ENCODE data around the gene SH3RF2. TPM values are rescaled to one million over a fixed set of nuclear protein-coding genes. Genes with fewer than 3 reads are reported as not detected.
A peak's percentile ranks its signal among the peaks of the same experiment; 100 is the strongest.

Gene SH3RF2
- polyA plus RNA-seq, 3 donors = not detected

DNA sequence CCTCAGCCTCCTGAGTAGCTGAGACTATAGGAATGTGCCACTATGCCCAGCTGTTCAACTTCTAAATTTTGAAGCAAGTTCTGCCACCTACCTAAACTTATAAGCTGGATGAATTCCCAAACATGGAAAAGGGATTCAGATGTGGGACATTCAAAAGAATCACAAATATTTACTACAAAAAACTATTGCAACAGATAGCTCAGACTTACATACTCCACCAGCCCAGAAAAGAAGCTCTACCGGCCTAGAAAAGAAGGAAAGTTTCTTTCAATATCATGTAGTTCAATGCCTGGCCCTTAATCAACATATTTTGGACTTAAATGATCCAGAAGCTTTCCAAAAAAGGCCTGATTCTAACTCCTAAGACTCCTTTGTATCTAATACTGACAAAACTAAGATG lies 23.8 kb downstream of the SH3RF2 start:
- Histone ChIP-seq H3K9ac (ENCODE audit: insufficient read depth, low read length, poor library complexity, severe bottlenecking) (no peak overlapping the region), H3K27me3 (ENCODE audit: control insufficient read depth in 2 of 2, insufficient read depth in 2 of 2, low read length in 2 of 2) (peaks cover 15 to 16% of the 10 kb centered on the region in 2 donors), H3K9me3 (replicated peaks in 1 of 2; ENCODE audit: control insufficient read depth in 1 of 2, insufficient read depth in 1 of 2, low read length in 2 of 2) (no peaks in the 10 kb centered on the region), H4K20me1 (ENCODE audit: insufficient read depth, low read length) (no peaks in the 10 kb centered on the region), H3K27ac (ENCODE audit: low read depth in 1 of 2, low read length in 2 of 2) (no peak overlapping the region), H3K4me1 (ENCODE audit: control insufficient read depth in 1 of 2, insufficient read depth in 2 of 2, low read length in 2 of 2) (no peaks in the 10 kb centered on the region), H3K4me2 (replicated peaks; ENCODE audit: extremely low read depth, low read length, poor library complexity, severe bottlenecking) (no peak overlapping the region), H3K4me3 (replicated peaks in 1 of 3; ENCODE audit: low read depth in 2 of 3, low read length in 3 of 3) (no peak overlapping the region), H2AFZ (ENCODE audit: insufficient read depth, low read depth, low read length, poor library complexity, severe bottlenecking) (no peak overlapping the region), H3K36me3 (replicated peaks in 1 of 2; ENCODE audit: control insufficient read depth in 1 of 2, insufficient read depth in 2 of 2, low read length in 2 of 2) (no peaks in the 10 kb centered on the region), H3K79me2 (ENCODE audit: insufficient read depth, low read length) (no peaks in the 10 kb centered on the region)
- no CpG with 5 or more reads among the region's 1 CpG for WGBS (ENCODE audit: insufficient coverage)
- H3K4me3 Mint-ChIP-seq = peak overlapping the region in 1 of 2 donors; percentile 3
- no peaks in the 10 kb centered on the region for H3K36me3 Mint-ChIP-seq
- H3K4me1 Mint-ChIP-seq = peaks cover under 1% of the 10 kb centered on the region
- no peak for DNase-seq
- H3K27ac Mint-ChIP-seq = no peak overlapping the region
- H3K27me3 Mint-ChIP-seq (ENCODE audit: low read depth in 3 of 3) = peaks cover 16 to 34% (median 34%) of the 10 kb centered on the region in 3 donors
- peaks cover 0 to 2% (median 0%) of the 10 kb centered on the region in 7 donors for H3K9me3 Mint-ChIP-seq
- TF ChIP-seq, protein P1, sequence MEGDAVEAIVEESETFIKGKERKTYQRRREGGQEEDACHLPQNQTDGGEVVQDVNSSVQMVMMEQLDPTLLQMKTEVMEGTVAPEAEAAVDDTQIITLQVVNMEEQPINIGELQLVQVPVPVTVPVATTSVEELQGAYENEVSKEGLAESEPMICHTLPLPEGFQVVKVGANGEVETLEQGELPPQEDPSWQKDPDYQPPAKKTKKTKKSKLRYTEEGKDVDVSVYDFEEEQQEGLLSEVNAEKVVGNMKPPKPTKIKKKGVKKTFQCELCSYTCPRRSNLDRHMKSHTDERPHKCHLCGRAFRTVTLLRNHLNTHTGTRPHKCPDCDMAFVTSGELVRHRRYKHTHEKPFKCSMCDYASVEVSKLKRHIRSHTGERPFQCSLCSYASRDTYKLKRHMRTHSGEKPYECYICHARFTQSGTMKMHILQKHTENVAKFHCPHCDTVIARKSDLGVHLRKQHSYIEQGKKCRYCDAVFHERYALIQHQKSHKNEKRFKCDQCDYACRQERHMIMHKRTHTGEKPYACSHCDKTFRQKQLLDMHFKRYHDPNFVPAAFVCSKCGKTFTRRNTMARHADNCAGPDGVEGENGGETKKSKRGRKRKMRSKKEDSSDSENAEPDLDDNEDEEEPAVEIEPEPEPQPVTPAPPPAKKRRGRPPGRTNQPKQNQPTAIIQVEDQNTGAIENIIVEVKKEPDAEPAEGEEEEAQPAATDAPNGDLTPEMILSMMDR (IDR thresholded peaks at IDR 0.05) = no peak
- intact Hi-C loops (cut with micrococcal nuclease) = no loop called here

DNA sequence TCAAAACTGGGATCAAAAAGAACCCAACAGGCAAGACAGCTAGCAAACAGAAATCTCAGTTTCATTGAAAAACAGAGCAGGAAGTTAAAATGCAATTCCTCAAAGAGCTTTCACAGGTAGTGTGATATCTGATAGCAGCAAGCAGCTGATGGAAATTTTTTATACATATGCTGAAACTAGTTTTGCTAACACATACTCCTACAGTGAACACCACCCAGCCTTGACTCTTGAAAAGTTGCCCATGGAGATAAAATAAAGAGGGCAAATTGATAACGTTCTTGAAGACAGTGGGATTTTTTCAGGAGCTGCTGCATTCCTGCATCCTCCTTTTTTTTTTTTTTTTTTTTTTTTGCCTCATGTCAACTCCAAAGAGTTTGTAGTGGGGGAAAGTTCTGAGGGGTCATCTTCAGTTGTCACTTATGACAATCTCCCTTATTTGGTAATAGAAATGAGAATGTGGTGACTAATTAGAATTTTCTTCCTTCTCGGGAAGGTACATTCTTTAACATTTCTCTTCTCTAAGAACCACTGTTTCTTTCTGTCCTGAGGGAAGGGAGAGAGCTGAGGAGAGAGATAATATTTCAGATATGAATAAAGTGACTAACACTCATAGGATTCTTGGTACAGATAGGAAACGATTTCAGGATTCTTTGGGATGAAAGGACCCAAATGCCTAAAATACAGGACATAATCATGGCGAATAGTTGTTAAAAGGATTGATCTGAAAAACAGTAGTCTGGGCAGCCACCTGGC lies 24.6 kb downstream of the SH3RF2 start:
- no peaks in the 10 kb centered on the region for H4K20me1 ChIP-seq (ENCODE audit: insufficient read depth, low read length)

More for the DNA sequence above, 24.6 kb downstream of the SH3RF2 start:
- no peak overlapping the region for H3K4me2 ChIP-seq (replicated peaks; ENCODE audit: extremely low read depth, low read length, poor library complexity, severe bottlenecking)
- Mint-ChIP-seq H3K36me3 (no peaks in the 10 kb centered on the region), H3K4me3 (no peak overlapping the region), H3K4me1 (peaks cover 5% of the 10 kb centered on the region), H3K27ac (no peak overlapping the region), H3K9me3 (peaks cover 0 to 2% (median 0%) of the 10 kb centered on the region in 7 donors), H3K27me3 (ENCODE audit: low read depth in 3 of 3) (peaks cover 13 to 34% (median 33%) of the 10 kb centered on the region in 3 donors)
- no peak overlapping the region for H3K9ac ChIP-seq (ENCODE audit: insufficient read depth, low read length, poor library complexity, severe bottlenecking)
- H2AFZ ChIP-seq (ENCODE audit: insufficient read depth, low read depth, low read length, poor library complexity, severe bottlenecking) = no peak overlapping the region
- intact Hi-C loops (cut with micrococcal nuclease) = no loop called here
- H3K9me3 ChIP-seq (replicated peaks in 1 of 2; ENCODE audit: control insufficient read depth in 1 of 2, insufficient read depth in 1 of 2, low read length in 2 of 2) = no peaks in the 10 kb centered on the region
- no peak for DNase-seq
- no peaks in the 10 kb centered on the region for H3K36me3 ChIP-seq (replicated peaks in 1 of 2; ENCODE audit: control insufficient read depth in 1 of 2, insufficient read depth in 2 of 2, low read length in 2 of 2)
- WGBS (ENCODE audit: insufficient coverage) = 75% methylated on average over 2 of the region's 4 CpGs
- no peaks in the 10 kb centered on the region for H3K4me1 ChIP-seq (ENCODE audit: control insufficient read depth in 1 of 2, insufficient read depth in 2 of 2, low read length in 2 of 2)
- H3K27me3 ChIP-seq (ENCODE audit: control insufficient read depth in 2 of 2, insufficient read depth in 2 of 2, low read length in 2 of 2) = peaks cover 12 to 14% of the 10 kb centered on the region in 2 donors
- no peak overlapping the region for H3K27ac ChIP-seq (ENCODE audit: low read depth in 1 of 2, low read length in 2 of 2)
- no peak overlapping the region for H3K4me3 ChIP-seq (replicated peaks in 1 of 3; ENCODE audit: low read depth in 2 of 3, low read length in 3 of 3)
- no peaks in the 10 kb centered on the region for H3K79me2 ChIP-seq (ENCODE audit: insufficient read depth, low read length)
- TF ChIP-seq, protein P1 (IDR thresholded peaks at IDR 0.05) = no peak

Data from CD14-positive monocyte (primary cell).